IPS-11a (cell line): Measurements from ENCODE around the gene TAF3.
"Not testable (repeated sequence)": the region's sequence is repeated elsewhere in the genome, so short reads cannot be mapped to it uniquely, and the experiment has no call there.

Experiments used
- H3K4me3 ChIP-seq: one replicate; pipeline ENCODE4 v1.5.1; 2013; ENCODE audit warnings: low read depth, low read length, control low read depth

TAF3 gene

DNA sequence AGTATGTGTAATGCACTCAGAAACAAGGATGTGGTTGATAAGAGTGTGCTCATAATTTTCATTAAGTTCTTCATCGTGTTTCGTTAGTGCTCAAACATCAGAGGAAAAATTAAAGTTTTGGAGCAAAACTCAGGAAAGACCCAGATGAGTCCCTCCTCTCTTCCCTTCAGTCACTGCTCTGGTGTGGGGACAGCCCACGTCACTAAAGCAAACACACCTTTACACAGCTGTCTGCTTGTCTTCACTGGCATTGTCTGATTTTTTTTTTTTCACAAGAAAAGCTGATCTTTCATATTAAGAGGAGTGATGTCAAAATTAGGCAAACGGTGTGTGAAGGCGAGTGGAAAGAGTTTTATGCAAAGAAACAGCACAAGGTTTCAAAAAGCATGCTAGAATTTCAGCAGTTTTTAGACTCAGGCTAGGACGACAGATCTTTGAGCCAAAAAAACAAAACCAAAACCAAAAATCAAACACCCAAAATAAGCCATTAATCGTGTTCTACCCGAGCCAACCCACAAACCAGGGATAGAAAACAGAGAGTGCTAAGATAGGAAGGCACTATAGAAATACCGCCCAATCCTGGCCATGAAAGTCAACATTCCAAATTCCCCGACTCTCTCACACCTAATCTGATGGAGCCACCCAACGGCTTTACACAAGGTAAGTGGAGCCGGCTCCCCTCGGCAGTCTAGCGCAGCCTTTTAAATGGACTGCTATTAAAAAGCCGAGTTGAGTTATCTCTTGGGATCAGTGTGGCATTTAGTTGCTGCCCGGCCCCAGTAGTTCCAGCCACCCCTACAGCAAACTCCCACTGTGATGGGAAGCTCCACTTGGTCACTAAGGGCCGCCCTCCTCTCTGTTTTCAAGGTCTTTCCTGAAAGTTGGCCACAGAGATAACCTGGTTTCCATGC is 208.3 kb downstream of the TAF3 start:
- H3K4me3 ChIP-seq: no peak overlapping the region

- H3K4me3 ChIP-seq: not testable (repeated sequence)
Measured at GRCh38 chr10:8031211-8031610, 212.9 kb downstream of the TAF3 start.

DNA sequence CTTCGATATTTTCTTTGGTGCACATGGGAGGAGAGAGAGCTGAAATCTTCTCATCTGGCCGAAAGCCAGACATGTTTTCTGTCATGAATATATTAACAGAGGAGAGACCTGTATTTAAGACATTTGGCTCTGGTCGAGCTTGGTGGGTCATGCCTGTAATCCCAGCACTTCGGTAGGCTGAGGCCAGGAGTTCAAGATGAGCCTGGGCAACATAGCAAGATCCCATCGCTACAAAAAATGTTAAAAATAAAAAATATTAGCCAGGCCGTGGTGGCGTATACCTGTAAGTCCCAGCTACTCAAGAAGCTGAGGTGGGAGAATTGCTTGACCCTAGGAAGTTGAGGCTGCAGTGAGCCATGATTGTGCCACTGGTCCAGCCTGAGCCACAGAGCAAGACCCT is 214.3 kb downstream of the TAF3 start:
- no peak overlapping the region for H3K4me3 ChIP-seq

- H3K4me3 ChIP-seq: no peak overlapping the region
Measured at GRCh38 chr10:8033812-8034465, 215.6 kb downstream of the TAF3 start.

- H3K4me3 ChIP-seq: no peak overlapping the region
Measured at GRCh38 chr10:8034466-8035005, 216.2 kb downstream of the TAF3 start.

DNA sequence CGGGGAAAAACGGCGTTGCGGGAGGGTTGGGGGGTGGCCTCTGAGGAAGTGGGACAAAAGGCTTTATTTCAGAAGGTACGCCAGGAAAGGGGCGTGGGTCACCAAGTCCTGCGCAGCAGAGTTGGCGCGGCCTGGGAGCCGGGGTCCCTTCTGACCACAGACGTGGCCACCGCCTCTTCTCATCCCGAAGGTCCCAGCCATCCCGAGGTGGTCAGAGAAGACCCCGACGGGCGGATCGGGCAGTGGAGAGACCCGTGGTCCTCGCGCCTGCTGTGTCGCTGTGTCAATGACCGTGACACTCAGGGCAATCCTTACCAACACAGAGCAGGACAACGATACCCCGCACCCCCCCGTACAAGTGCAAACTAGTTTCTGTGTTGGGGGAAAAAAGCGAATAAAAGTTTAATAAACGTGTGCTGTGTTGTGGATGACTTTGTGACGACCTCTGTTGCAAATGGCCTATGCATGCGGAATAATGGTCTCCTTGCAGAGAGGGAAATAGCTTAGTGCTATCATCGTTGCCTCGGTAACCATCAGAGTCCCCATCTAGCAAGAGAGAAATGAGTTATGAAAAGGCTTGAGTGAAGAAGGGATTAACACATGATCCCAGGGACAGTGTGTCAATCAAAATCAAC is 216.8 kb downstream of the TAF3 start:
- peak overlapping the region; percentile 4 for H3K4me3 ChIP-seq

GRCh38 chr10:8035641-8036470 is 217.6 kb downstream of the TAF3 start:
- no peak overlapping the region for H3K4me3 ChIP-seq

GRCh38 chr10:8036506-8037198 is 218.3 kb downstream of the TAF3 start:
- H3K4me3 ChIP-seq: no peak overlapping the region

DNA sequence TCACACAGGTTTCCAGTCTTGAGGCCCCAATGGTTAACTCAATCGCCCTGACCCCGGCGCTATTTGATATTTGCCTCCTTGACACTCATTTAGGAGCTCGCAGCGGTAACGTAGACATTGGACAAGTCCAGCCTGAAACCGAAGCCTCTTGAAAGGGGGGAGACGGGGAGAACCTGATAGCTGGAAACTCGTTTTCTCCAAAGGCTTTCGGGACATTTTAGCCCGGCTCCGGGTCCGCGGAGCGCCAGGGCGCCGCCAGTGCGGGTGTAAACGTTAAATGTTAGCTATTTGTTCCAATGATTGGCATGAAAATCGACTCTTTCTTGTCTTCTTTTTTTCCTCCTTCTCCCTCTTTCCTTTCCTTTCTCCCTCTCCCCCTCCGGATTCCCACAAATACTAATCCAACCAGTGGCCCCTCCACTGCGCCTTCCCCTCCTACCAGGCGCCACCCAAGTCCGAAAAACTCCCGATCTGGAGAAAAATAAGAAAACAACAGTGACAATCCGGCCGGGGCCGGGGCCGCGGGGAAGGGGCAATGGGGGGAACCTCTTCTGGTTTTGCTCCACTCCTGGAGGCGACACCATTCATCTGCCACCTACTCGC is 219.0 kb downstream of the TAF3 start:
- no peak overlapping the region for H3K4me3 ChIP-seq

DNA sequence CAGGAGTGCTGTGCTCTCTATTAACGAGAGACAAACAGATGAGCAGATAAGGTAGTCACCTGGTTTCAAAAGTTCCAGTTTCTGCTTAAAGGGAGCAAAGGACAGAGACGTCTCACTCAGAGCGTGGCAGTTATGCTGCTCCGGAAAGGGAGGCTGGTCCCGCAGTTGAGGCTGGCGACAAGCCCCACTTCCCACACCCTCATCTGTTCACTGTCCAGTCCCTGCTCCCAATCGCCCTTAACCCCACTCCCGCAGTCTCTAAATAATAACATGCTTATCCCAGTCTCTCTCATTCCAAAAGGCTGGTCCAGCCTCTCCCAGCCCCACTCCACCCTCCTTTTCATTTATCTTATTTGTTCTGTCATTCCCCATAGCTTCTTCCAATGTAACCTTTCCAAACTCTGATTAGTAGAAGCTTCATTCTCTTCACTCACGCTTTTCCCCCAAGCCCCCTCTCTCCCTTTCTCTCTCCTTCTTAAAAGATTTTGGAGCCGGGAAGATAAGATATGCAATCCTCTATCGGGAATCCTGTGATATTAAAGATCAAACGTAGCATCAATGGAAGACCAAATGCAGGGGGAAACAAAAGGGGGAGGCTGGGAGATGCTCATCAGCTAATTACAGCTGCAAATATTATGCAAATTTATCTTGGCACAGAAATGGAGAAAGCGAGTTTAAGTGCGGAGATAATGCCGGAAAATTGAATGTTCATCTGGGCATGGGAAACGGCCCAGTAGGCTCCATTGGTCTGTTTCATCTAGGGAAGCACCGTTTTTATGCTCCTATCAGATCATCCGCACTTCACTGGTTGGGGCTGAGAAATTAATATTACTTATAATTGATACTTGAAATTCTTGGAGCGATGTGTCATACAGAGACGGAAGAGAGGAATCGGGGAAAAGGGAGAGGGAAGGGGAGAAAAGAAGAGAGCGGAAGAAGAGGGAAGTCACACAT is 219.9 kb downstream of the TAF3 start:
- no peak overlapping the region for H3K4me3 ChIP-seq

DNA sequence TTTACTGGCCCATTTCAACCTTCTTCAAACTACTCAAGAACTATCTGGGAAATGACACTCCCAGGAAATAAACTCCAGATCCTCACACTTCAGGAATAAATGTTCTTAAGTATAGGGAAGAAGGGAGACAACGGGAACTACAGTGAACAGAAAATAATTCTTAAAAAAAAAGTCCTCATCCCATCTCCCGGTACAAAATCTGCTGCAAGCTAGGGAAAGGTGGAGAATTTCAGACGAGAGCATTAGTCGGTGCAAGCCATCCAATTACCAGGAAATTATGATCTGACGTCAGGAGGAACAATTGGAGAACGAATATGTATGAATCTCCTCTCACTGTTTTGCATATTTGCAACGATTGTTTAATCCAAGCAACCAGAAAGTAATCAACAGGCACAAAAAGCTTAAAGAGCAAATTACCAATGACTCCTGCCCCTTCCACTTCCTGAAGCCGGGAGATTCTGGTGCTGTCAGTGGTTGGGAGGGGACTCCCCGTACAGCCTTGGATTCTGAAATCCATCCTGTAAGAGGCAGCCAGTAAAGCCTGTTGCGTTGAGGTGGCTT is 221.1 kb downstream of the TAF3 start:
- H3K4me3 ChIP-seq: no peak overlapping the region

- H3K4me3 ChIP-seq: no peak overlapping the region
Measured at GRCh38 chr10:8040651-8041050, 222.3 kb downstream of the TAF3 start.

DNA sequence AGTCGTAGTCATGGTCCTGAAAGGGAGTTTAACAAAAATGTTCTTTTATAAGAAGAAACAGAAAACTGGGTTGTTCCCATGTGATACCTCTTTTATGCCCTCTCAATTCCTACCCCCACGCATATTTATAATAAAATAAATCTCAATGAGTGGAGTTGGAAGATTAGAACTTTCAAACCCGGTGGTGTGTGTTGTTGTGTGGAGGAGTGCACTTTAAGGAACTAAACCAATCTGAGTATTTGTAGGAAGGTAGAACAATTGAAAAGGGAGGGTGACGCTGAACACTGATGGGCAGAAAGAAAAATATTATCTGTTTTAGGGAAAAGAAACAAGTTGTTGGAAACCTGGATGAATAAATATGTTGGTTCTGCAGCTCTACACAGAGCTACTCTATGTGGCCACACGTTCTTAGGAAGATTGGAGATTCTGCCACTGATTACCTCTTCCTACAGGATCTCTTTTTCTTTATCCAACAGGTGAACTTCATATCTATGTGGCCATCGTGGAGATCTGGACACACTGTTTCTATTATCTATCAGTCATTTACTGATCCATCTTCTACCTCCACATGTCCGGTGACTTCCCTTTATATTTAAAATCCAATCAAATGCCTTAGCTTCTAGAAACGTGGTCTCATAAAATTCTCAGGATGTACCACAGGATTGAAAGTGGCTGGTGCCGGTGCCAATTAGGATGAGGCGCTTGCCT is 223.1 kb downstream of the TAF3 start:
- H3K4me3 ChIP-seq: no peak overlapping the region

DNA sequence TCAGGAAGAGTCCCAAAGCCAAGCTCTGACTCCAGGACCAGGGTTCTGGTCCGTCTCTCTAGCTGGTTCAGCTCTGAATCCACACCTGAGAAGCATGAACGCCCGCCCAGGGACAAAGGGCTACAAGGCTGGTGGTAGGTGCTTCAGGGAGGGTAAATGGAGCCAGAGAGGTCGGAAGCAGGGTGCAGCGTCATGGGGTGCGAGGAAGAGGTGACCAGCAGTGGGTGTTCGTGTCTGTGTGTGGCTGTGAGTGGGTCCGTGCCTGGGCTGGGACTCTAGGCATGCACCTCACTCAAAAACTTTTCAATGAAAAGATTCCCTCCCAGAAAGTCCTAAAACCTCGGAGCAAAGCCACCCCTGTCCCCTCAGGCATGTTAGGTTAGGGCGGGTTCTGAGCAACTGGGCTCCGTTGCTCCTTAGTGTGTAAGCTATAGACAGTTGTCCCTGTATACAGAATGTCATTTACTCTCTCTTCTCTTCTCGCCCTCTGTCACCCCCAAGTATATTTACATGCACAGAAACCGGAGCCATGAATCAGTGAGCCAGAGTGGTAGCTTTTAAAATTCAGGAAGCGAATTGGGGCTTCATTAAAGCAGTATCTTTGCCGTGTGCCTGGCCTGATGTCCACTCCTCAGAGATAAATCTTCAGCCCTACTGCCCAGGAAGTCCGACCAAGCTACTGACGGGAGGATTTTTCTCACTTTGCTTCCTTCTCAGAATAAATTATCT is 223.9 kb downstream of the TAF3 start:
- H3K4me3 ChIP-seq: no peak overlapping the region

- no peak overlapping the region for H3K4me3 ChIP-seq
Measured at GRCh38 chr10:8042721-8043568, 224.6 kb downstream of the TAF3 start.
